ENCODE results near the gene RBM15B.

DNA sequence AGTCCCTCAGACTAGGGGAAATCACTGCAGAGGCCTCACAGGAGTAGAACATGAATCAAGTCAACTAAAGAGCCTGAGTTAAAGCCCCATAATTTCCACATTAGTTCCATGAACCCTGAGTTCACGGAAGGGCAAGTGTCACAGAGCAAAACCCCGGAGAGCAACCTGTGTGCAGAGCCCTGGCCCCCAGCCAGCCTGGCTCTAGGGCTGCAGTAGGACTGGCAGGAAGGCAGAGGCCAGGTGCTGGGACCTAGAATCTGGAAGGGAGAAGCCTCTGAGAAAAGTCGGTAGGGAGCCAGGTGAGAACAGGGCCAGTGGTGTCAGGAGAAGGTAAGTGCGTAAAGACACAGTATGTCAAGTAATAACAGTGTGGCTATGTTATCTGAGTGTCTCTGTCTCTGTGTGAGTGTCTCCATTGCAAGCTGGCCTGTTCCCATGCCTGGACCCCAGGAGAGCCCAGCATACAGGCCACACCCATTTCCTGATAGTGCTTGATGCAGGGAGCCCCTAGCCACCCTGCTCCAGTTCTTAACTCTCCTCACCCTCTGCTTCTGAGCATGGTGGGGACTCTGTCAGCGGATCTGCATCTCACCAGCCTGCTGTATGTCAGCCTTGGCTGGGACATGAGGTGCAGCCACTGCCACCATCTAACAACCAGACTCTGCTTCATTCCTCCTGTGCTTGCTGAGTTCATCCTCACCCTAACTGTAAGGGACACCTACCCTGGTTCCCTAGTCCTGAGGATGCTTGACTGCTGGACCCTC is 17.2 kb upstream of the RBM15B start:
- TF ChIP-seq, protein P1, sequence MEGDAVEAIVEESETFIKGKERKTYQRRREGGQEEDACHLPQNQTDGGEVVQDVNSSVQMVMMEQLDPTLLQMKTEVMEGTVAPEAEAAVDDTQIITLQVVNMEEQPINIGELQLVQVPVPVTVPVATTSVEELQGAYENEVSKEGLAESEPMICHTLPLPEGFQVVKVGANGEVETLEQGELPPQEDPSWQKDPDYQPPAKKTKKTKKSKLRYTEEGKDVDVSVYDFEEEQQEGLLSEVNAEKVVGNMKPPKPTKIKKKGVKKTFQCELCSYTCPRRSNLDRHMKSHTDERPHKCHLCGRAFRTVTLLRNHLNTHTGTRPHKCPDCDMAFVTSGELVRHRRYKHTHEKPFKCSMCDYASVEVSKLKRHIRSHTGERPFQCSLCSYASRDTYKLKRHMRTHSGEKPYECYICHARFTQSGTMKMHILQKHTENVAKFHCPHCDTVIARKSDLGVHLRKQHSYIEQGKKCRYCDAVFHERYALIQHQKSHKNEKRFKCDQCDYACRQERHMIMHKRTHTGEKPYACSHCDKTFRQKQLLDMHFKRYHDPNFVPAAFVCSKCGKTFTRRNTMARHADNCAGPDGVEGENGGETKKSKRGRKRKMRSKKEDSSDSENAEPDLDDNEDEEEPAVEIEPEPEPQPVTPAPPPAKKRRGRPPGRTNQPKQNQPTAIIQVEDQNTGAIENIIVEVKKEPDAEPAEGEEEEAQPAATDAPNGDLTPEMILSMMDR (IDR thresholded peaks at IDR 0.05), result no peak
- TF ChIP-seq POLR2A (IDR thresholded peaks at IDR 0.05), result no peak

Data from lower leg skin (tissue), 3 donors.